ELR (cell line): ENCODE data around the gene LHFPL2.

Source experiments
- DNase-seq: peaks from one replicate; pipeline ENCODE4 v3.0.0-alpha.2; 2015; ENCODE audit warnings: low read depth

The LHFPL2 gene

DNA sequence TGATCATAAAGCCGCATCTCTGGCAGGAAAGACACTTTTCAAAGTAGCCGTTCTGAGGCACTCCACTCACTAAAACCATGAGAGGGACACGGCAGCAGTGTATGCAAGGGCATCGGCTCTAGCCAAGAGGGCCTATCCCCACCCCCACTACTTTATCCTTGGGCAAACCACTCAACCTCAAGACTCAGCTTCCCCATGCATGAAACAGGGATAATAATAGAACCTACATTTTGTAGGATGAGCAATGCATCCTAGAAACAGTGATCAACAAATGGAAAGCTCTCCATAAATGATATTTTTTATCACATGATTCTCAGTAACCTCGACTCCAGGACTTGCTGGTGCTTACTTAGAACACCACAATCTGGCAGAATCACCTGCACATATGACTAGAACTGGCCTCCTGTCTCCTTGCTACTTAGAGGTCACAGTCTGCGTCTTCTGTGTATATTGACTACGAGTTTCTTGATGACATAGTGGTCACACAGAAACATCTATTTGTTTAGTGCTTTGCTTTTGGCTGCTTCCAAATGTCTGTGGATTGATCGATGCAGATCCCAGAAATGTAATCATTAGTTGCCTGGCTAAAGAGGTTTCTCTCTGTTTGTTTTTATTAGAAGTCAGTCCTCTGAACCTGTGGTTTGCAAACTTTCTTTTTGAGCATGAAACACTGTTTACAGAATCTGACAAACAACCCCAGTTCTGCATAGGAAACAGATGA lies 102.1 kb downstream of the LHFPL2 start:
- DNase-seq: no peak

- no peak for DNase-seq
Measured at GRCh38 chr5:78545406-78545805, 103.2 kb downstream of the LHFPL2 start.

GRCh38 chr5:78544561-78545201 lies 103.9 kb downstream of the LHFPL2 start:
- DNase-seq: peak; percentile 59

DNA sequence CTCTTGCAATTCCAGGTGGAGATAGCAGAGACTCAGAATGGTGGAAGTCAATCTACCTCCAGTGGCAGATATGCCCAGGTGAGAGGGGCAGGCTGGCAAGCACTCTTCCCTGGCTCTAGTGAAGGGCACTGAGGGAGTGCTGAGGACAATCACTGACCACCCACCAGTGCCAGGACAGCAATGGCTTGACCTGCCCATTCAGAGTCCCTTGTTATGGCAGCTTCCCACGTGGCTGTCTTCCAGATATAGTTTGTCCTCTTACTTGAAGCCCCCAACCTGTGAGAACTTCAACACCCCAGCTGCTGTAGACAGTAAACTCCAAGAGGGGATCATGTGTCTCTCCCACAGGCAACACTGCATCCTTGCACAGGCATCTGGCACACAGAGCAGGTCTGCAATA lies 104.7 kb downstream of the LHFPL2 start:
- no peak for DNase-seq

GRCh38 chr5:78543292-78543691 lies 105.3 kb downstream of the LHFPL2 start:
- DNase-seq: no peak

DNA sequence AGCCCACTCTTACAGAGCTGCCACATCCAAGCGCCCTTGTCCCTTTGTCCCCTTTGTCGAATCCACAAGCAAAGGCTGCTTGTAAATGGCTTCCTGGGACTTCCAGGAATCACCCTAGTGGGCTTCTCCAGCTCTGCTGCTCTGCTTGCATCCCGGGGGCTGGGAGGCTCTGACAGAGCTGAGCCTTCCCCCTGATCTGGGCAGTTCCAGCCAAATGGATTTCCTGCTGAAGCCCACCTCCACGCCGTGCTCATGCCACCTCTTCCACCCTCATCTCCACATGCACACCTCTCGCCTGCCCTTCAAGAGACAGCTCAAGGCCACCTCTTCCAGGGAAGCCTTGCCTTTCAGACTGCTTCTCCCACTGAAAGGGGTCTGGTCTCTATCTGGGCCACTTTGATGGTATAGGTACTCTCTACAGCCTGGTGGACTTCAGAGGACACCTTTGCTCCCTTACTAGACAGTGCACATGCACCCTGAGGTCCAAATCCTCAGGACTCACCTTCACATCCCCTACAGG lies 106.2 kb downstream of the LHFPL2 start:
- no peak for DNase-seq

GRCh38 chr5:78541086-78541654 lies 107.4 kb downstream of the LHFPL2 start:
- no peak for DNase-seq

GRCh38 chr5:78540335-78541085 lies 108.1 kb downstream of the LHFPL2 start:
- DNase-seq: no peak

DNA sequence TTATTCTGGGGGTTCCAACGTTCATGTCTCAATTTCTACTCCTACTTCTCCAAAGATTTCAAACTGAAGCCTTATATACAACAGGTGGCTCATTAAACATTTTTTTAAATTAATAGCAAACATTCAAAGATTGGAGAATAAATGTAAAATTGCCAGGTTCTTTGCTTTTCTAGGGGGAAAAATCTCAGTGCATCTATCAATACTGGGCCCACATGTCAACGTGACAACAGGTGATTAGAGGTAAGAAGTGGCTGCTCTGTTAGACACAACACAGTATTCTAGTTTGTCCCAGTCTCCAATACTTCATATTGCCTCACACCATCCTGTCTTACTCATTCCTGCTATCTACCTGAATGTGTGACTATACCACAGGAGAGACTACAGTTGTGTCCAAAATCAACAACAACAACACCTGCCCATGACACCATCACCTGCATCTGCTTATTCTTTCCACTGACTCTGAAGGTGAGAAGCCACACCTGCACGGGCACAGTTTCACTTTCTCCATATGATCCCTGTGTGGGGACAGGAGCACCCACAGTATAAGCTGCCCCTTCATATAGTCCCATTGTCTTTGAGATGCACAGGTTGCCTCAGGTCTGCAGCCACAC lies 110.2 kb downstream of the LHFPL2 start:
- no peak for DNase-seq

DNA sequence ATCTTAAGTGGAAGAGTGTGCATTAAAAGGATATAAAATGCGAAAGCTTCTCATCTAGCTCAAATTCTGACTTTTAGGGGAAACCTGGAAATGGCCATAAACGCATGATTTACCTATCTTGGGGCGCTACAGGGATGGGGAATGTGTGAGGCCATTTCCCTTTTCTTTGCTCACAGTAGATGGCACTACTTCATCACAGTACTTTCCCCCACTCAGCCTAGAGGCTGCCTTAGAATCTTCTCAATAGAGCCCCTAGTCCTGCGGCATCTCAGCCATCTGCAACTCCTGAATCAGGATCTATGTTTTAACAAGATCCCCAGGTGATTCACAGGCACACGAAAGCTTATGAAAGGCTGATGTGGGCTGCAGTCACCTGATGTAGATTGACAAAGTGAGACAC lies 110.8 kb downstream of the LHFPL2 start:
- peak; percentile 64 for DNase-seq

GRCh38 chr5:78537411-78537810 lies 111.2 kb downstream of the LHFPL2 start:
- DNase-seq: no peak

GRCh38 chr5:78536661-78537196 lies 111.8 kb downstream of the LHFPL2 start:
- no peak for DNase-seq

DNA sequence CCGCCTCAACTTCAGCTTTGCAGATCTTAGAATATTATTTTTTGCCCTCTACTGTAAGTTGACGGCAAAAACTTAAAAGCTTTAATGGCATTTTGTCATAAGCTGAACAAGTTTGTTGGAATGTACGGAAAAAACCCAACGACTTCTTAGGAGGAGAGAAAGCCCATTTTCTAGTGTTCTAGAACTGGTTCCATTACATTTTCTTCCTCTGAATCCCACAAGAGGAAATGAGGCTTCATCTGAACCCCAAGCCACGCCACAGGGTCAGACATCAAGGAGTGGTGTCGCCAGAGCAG lies 113.7 kb downstream of the LHFPL2 start:
- peak; percentile 38 for DNase-seq

GRCh38 chr5:78534148-78534904 lies 114.2 kb downstream of the LHFPL2 start:
- peak; percentile 91 for DNase-seq

DNA sequence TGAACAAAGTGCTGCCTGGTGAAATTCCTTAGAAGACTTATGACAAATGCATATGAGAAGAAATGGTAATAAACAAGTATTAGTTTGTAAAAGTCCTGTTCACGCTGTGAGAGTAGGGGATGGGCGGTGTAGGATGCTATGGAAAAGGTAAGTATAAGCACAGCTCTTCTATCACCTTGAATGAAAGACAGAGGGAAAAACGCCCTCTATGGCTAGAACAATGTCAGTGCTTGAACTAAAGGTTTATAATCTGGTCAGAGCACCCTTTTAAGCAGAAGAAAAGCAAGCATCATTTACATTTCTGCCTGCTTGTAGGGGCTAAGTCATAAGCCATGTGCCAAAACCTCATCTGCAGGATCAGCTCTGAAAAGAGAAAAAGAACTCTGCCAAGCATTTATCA lies 115.2 kb downstream of the LHFPL2 start:
- DNase-seq: peak; percentile 62

- peak; percentile 96 for DNase-seq
Measured at GRCh38 chr5:78530342-78531096, 118.1 kb downstream of the LHFPL2 start.

GRCh38 chr5:78527925-78528324 lies 120.6 kb downstream of the LHFPL2 start:
- DNase-seq: peak; percentile 54

GRCh38 chr5:78527054-78527859 lies 121.3 kb downstream of the LHFPL2 start:
- peak; percentile 92 for DNase-seq

DNA sequence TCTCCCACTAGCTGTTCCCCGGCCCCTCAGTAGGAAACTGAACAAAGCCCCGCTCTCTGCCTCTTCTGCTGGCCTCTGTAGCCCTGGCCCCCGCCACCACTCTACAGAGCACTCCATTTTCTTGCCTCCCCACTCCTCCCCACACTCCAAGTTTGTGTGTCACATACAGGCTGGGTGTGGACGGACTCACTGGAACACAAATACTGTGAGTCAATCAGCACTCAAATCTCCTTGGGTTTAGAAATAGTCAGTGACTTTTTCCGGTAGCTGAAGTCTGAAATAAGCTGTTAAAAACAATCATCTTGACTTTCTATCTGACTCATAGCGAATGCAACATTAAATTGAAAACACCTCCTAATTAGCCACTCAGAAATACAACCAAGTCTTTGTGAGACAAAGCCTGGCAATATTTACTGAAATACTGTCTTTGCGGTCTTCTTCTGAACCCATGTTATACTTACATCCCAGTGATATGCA lies 122.5 kb downstream of the LHFPL2 start:
- DNase-seq: peak; percentile 89
